ENCODE results near the gene SKAP1. TPM values are rescaled to one million over a fixed set of nuclear protein-coding genes. Genes with fewer than 3 reads are reported as not detected.

SKAP1 gene
- total RNA-seq, 1 donor from 2014 or later, result not detected

DNA sequence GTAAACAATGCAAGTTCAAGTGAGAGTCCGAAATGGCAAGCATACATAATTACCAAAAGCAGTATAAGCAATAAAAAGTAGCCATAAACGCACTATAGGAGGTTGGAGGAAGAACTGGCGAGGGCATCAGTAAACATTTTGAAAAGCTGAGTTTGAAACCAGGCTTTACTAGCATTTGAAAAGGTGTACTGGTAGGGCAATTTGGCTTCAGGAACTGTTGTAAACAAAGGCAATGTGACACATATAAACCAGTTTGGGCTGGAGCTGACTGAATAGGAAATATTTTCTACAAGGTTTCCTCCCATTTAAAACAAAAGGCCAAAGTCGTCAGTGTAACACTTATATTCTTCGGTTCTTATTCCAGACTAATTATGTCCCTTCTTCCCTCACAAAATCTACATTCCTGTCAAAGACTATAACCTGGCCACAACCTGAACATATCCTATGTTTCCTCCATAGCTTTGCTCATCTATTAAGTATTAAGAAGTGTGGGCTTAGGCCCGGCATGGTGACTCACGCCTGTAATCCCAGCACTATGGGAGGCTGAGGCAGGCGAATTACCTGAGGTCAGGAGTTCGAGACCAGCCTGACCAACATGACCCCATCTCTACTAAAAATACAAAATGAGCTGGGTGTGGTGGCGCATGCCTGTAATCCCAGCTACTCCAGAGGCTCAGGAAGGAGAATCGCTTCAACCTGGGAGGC, 336.5 kb downstream of the SKAP1 start:
- TF ChIP-seq, protein P1, sequence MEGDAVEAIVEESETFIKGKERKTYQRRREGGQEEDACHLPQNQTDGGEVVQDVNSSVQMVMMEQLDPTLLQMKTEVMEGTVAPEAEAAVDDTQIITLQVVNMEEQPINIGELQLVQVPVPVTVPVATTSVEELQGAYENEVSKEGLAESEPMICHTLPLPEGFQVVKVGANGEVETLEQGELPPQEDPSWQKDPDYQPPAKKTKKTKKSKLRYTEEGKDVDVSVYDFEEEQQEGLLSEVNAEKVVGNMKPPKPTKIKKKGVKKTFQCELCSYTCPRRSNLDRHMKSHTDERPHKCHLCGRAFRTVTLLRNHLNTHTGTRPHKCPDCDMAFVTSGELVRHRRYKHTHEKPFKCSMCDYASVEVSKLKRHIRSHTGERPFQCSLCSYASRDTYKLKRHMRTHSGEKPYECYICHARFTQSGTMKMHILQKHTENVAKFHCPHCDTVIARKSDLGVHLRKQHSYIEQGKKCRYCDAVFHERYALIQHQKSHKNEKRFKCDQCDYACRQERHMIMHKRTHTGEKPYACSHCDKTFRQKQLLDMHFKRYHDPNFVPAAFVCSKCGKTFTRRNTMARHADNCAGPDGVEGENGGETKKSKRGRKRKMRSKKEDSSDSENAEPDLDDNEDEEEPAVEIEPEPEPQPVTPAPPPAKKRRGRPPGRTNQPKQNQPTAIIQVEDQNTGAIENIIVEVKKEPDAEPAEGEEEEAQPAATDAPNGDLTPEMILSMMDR (IDR thresholded peaks at IDR 0.05; ENCODE audit: partially characterized antibody, unreplicated experiment), result no peak
- no peaks in the 10 kb centered on the region for H3K9me3 Mint-ChIP-seq (ENCODE audit: unreplicated experiment)
- H3K4me1 Mint-ChIP-seq (ENCODE audit: low read depth, unreplicated experiment), result no peaks in the 10 kb centered on the region
- no peaks in the 10 kb centered on the region for H3K36me3 Mint-ChIP-seq (ENCODE audit: unreplicated experiment)
- no peak overlapping the region for H3K27ac Mint-ChIP-seq (ENCODE audit: unreplicated experiment)
- DNase-seq, result no peak
- H3K4me3 Mint-ChIP-seq (ENCODE audit: unreplicated experiment), result no peak overlapping the region
- peaks cover 5% of the 10 kb centered on the region for H3K27me3 Mint-ChIP-seq (ENCODE audit: unreplicated experiment)

DNA sequence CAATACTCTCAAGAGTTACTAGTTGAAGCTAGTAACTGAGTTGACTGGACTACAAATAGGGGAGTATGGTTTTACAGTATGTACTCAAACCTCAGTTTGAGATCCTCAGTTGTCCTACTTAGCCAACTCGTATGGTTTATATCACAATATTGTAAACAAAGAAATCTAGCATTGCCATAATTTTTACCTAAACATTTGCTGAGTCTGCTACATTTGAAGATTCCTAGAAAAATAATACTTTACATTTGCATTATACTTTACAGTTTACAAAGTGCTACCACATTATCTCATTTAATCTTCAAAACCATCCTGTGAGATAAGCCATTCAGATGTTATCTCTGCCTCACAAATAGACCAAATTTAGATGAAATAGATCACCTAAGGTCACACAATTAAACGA, 345.1 kb downstream of the SKAP1 start:
- TF ChIP-seq, protein P1 (IDR thresholded peaks at IDR 0.05; ENCODE audit: partially characterized antibody, unreplicated experiment), result no peak
- Mint-ChIP-seq H3K27ac (ENCODE audit: unreplicated experiment) (no peak overlapping the region), H3K4me3 (ENCODE audit: unreplicated experiment) (no peak overlapping the region), H3K9me3 (ENCODE audit: unreplicated experiment) (no peaks in the 10 kb centered on the region), H3K27me3 (ENCODE audit: unreplicated experiment) (peaks cover 3% of the 10 kb centered on the region), H3K4me1 (ENCODE audit: low read depth, unreplicated experiment) (peaks cover 5% of the 10 kb centered on the region), H3K36me3 (ENCODE audit: unreplicated experiment) (no peaks in the 10 kb centered on the region)
- no peak for DNase-seq

Small RNA genes lying within 50 kb of the gene (microRNA-seq; reads per million reads assigned to microRNA genes)
- not detected for gene MIR1203 (ENCODE audit: unreplicated experiment)

Other genes starting within 250 kb of the SKAP1 start
- gene HOXB1, start 100.8 kb upstream of the SKAP1 start, total RNA-seq (ENCODE audit: unreplicated experiment), result not detected
- gene HOXB2, start 114.9 kb upstream of the SKAP1 start, total RNA-seq (ENCODE audit: unreplicated experiment), result 12.7 TPM
- not detected for gene HOXB4, start 148.1 kb upstream of the SKAP1 start, total RNA-seq (ENCODE audit: unreplicated experiment)
- gene HOXB3, start 160.0 kb upstream of the SKAP1 start, total RNA-seq (ENCODE audit: unreplicated experiment), result not detected
- gene HOXB5, start 163.6 kb upstream of the SKAP1 start, total RNA-seq (ENCODE audit: unreplicated experiment), result not detected
- gene HOXB6, start 174.8 kb upstream of the SKAP1 start, total RNA-seq (ENCODE audit: unreplicated experiment), result not detected
- gene HOXB7, start 180.8 kb upstream of the SKAP1 start, total RNA-seq (ENCODE audit: unreplicated experiment), result 0.64 TPM
- gene HOXB8, start 185.1 kb upstream of the SKAP1 start, total RNA-seq (ENCODE audit: unreplicated experiment), result not detected
- gene HOXB9, start 196.1 kb upstream of the SKAP1 start, total RNA-seq (ENCODE audit: unreplicated experiment), result not detected